ENCODE measurements around the gene CHD9NB. TPM values are rescaled to one million over a fixed set of nuclear protein-coding genes. Genes with fewer than 3 reads are reported as not detected.

The CHD9NB gene
- total and polyA plus RNA-seq, 10 of the 15 experiments (the other 5 are each of a cell fraction or from before 2014, with no cell fraction given) = 0.14 to 1.6 (median 0.73) TPM

DNA sequence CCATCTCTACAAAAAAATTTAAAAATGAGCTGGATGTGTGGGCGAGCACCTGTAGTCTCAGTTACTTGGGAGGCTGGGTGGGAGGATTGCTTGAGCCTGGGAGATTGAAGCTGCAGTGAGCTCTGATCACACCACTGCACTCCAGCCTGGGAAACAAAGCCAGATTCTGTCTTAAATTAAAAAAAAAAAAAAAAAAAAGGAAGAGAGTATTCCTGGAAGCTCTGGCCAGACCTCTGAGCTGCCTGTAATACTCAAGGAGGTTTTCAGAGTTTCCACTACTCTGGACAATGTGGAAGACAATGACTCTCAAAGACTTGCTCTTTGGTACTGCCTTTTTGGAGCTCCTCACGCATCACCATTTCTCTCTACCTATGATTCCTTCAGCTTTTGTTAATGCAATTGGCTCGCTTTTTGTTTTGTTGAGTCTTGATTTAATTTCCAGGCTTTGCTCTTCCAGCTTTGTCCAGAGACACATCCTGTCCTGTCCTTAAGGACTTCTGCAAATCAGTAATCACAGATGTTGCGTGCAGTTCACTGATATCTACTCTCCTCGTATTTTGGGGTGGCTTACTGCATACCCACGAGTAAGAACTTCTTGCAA lies 12.9 kb upstream of the CHD9NB start:
- H3K27ac ChIP-seq (ENCODE audit: control insufficient read depth, insufficient read depth) = peak overlapping the region; percentile 74
- TF ChIP-seq, protein P1, sequence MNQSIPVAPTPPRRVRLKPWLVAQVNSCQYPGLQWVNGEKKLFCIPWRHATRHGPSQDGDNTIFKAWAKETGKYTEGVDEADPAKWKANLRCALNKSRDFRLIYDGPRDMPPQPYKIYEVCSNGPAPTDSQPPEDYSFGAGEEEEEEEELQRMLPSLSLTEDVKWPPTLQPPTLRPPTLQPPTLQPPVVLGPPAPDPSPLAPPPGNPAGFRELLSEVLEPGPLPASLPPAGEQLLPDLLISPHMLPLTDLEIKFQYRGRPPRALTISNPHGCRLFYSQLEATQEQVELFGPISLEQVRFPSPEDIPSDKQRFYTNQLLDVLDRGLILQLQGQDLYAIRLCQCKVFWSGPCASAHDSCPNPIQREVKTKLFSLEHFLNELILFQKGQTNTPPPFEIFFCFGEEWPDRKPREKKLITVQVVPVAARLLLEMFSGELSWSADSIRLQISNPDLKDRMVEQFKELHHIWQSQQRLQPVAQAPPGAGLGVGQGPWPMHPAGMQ (IDR thresholded peaks at IDR 0.05; ENCODE audit: borderline replicate concordance) = no peak
- no peak for TF ChIP-seq NFYA (IDR thresholded peaks at IDR 0.05; ENCODE audit: borderline replicate concordance, low read depth, low read length)
- TF ChIP-seq, protein P2, sequence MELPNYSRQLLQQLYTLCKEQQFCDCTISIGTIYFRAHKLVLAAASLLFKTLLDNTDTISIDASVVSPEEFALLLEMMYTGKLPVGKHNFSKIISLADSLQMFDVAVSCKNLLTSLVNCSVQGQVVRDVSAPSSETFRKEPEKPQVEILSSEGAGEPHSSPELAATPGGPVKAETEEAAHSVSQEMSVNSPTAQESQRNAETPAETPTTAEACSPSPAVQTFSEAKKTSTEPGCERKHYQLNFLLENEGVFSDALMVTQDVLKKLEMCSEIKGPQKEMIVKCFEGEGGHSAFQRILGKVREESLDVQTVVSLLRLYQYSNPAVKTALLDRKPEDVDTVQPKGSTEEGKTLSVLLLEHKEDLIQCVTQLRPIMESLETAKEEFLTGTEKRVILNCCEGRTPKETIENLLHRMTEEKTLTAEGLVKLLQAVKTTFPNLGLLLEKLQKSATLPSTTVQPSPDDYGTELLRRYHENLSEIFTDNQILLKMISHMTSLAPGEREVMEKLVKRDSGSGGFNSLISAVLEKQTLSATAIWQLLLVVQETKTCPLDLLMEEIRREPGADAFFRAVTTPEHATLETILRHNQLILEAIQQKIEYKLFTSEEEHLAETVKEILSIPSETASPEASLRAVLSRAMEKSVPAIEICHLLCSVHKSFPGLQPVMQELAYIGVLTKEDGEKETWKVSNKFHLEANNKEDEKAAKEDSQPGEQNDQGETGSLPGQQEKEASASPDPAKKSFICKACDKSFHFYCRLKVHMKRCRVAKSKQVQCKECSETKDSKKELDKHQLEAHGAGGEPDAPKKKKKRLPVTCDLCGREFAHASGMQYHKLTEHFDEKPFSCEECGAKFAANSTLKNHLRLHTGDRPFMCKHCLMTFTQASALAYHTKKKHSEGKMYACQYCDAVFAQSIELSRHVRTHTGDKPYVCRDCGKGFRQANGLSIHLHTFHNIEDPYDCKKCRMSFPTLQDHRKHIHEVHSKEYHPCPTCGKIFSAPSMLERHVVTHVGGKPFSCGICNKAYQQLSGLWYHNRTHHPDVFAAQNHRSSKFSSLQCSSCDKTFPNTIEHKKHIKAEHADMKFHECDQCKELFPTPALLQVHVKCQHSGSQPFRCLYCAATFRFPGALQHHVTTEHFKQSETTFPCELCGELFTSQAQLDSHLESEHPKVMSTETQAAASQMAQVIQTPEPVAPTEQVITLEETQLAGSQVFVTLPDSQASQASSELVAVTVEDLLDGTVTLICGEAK (IDR thresholded peaks at IDR 0.05; ENCODE audit: borderline replicate concordance) = no peak
- TF ChIP-seq, protein P3, sequence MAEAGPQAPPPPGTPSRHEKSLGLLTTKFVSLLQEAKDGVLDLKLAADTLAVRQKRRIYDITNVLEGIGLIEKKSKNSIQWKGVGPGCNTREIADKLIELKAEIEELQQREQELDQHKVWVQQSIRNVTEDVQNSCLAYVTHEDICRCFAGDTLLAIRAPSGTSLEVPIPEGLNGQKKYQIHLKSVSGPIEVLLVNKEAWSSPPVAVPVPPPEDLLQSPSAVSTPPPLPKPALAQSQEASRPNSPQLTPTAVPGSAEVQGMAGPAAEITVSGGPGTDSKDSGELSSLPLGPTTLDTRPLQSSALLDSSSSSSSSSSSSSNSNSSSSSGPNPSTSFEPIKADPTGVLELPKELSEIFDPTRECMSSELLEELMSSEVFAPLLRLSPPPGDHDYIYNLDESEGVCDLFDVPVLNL (IDR thresholded peaks at IDR 0.05; ENCODE audit: low read depth, low read length) = no peak
- no peak for TF ChIP-seq SIN3A (IDR thresholded peaks at IDR 0.05; ENCODE audit: low read depth, low read length)
- TF ChIP-seq EGR1 (IDR thresholded peaks at IDR 0.05; ENCODE audit: borderline replicate concordance in 1 of 2, low read depth in 2 of 2, low read length in 2 of 2) = 0 out of 3 replicates have a peak, but pooled peaks of 1 of the 2 experiments have one; percentile 25
- TF ChIP-seq SREBF2 (IDR thresholded peaks at IDR 0.05; ENCODE audit: low read length) = no peak
- TF ChIP-seq, protein P4, sequence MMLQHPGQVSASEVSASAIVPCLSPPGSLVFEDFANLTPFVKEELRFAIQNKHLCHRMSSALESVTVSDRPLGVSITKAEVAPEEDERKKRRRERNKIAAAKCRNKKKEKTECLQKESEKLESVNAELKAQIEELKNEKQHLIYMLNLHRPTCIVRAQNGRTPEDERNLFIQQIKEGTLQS (IDR thresholded peaks at IDR 0.05; ENCODE audit: borderline replicate concordance, extremely low read depth, low read depth, low read length) = no peak
- no peak overlapping the region for H2AFZ ChIP-seq (ENCODE audit: control insufficient read depth, low read depth, low read length)
- intact Hi-C loops (cut with micrococcal nuclease; ENCODE audit: unreplicated experiment) (no loop called here), in situ Hi-C loops (cut with MboI) (loop anchor here (10.0 kb wide), 1 partner anchor 379 kb away; no protein-coding TSS in a partner anchor)
- H3K9ac ChIP-seq (ENCODE audit: control insufficient read depth, insufficient read depth, low read length) = no peak overlapping the region
- DNase-seq (ENCODE audit: low read depth, low spot score) (no peak), ATAC-seq (no peak), FAIRE-seq (no peak)
- POLR2A ChIA-PET = interaction anchor here (0.6 to 12.5 kb wide), 6 partner anchors 9 to 146 kb away, joined by 3 to 142 read pairs (median 12); partner anchors contain the start of gene CHD9
- no peaks in the 10 kb centered on the region for H3K9me3 ChIP-seq (replicated peaks; ENCODE audit: control insufficient read depth, insufficient read depth, low read length)
- peaks cover 56% of the 10 kb centered on the region for H3K79me2 ChIP-seq (ENCODE audit: control insufficient read depth, insufficient read depth, low read length)
- peaks cover 82% of the 10 kb centered on the region for H3K4me1 ChIP-seq (ENCODE audit: control insufficient read depth, insufficient read depth, low read length)
- RAD21 ChIA-PET (ENCODE audit: unreplicated experiment) = interaction anchor here (0.6 to 9.9 kb wide), 10 partner anchors 7 to 145 kb away, joined by 3 to 97 read pairs (median 4); no protein-coding TSS in a partner anchor
- no peaks in the 10 kb centered on the region for H4K20me1 ChIP-seq (ENCODE audit: control insufficient read depth, insufficient read depth)
- WGBS (ENCODE audit: insufficient coverage, insufficient replicate concordance, low lambda C conversion rate, missing lambda C conversion rate) = 84% methylated on average over 6 of the region's 6 CpGs
- SMC1A ChIA-PET (ENCODE audit: uncharacterized antibody, unreplicated experiment) = interaction anchor here (0.7 to 19.1 kb wide), 8 partner anchors 7 to 142 kb away, joined by 3 to 270 read pairs (median 12); partner anchors contain the start of gene CHD9
- CTCF ChIA-PET = interaction anchor here (0.7 to 3.5 kb wide), 3 partner anchors 26 to 144 kb away, joined by 4 to 15 read pairs (median 13); no protein-coding TSS in a partner anchor
- H3K4me3 ChIP-seq = peak overlapping the region; percentile 0; the same call in 1 of the 2 replicates
- H3K36me3 ChIP-seq (ENCODE audit: control insufficient read depth in 2 of 2, insufficient read depth in 2 of 2, low read length in 1 of 2) = peaks cover 0 to 10% of the 10 kb centered on the region in 2 experiments; a peak in 2 of 4 replicates
- no peaks in the 10 kb centered on the region for H3K27me3 ChIP-seq (replicated peaks in 1 of 2; ENCODE audit: control insufficient read depth in 2 of 2, insufficient read depth in 2 of 2, low read length in 1 of 2)
- no TSS peak for BruUV-seq (replicated peaks)
- H3K4me2 ChIP-seq (ENCODE audit: control insufficient read depth, insufficient read depth) = peak overlapping the region; percentile 79

Data from GM12878 (cell line).